ENCODE data around the gene ONECUT3. TPM values are rescaled to one million over a fixed set of nuclear protein-coding genes. Genes with fewer than 3 reads are reported as not detected.

ONECUT3 gene
- total RNA-seq, 1 experiment from 2014 or later, result not detected

DNA sequence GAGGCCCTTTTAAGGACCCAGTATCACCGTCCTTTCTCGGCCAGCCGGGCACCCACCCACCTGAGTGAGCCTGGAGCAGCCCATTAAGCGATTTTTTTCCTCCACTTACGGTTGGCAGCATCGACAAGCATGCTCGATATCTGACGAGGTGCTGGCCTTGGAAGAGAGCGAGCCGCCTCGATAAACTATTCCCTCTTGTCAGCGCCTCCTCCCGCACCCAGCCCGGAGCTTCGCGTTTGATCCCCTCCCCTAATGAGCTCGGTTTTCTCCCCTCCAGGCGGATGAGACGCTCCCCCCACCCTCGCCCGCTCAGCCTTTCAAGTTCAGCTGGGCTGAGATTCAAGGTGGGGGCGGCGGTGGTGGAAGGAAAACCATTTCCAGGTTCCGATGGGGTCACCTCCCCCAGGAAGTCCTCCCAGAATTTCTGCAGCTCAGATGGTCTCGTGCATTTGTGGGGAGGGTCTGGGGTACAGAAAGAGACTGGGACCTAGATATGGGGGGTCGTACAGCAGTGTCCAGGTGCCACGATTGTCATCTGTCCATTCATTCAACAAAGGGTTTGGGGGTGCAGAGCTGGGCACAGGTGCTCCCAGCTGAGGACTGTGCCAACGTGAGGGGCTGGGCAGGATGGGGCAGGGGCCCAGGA, 18.9 kb upstream of the ONECUT3 start:
- Histone ChIP-seq H3K9me2 (ENCODE audit: insufficient read depth) (no peaks in the 10 kb centered on the region), H3K36me3 (ENCODE audit: low read depth) (no peaks in the 10 kb centered on the region), H4K20me1 (ENCODE audit: insufficient read depth) (no peaks in the 10 kb centered on the region), H2AFZ (no peak overlapping the region), H3K9me3 (ENCODE audit: insufficient read depth, low read depth) (no peaks in the 10 kb centered on the region), H3K79me2 (ENCODE audit: low read depth) (no peaks in the 10 kb centered on the region), H3K27ac (no peak overlapping the region), H3F3A (ENCODE audit: insufficient read depth, low read depth) (no peaks in the 10 kb centered on the region), H3K27me3 (ENCODE audit: insufficient read depth, low read depth) (no peaks in the 10 kb centered on the region), H3K4me1 (replicated peaks; ENCODE audit: insufficient read depth) (no peaks in the 10 kb centered on the region), H3K4me2 (no peak overlapping the region), H3K4me3 (no peak overlapping the region)
- no TSS peak for BruUV-seq (replicated peaks)
- ChIA-PET POLR2A (ENCODE audit: unreplicated experiment) (no interaction called here), CTCF (no interaction called here)
- TF ChIP-seq, protein P1, sequence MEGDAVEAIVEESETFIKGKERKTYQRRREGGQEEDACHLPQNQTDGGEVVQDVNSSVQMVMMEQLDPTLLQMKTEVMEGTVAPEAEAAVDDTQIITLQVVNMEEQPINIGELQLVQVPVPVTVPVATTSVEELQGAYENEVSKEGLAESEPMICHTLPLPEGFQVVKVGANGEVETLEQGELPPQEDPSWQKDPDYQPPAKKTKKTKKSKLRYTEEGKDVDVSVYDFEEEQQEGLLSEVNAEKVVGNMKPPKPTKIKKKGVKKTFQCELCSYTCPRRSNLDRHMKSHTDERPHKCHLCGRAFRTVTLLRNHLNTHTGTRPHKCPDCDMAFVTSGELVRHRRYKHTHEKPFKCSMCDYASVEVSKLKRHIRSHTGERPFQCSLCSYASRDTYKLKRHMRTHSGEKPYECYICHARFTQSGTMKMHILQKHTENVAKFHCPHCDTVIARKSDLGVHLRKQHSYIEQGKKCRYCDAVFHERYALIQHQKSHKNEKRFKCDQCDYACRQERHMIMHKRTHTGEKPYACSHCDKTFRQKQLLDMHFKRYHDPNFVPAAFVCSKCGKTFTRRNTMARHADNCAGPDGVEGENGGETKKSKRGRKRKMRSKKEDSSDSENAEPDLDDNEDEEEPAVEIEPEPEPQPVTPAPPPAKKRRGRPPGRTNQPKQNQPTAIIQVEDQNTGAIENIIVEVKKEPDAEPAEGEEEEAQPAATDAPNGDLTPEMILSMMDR (conservative IDR thresholded peaks at IDR 0.05), result no peak
- TF ChIP-seq EZH2 (IDR thresholded peaks at IDR 0.05; ENCODE audit: low read depth), result no peak
- no peak for DNase-seq
- intact Hi-C loops (cut with micrococcal nuclease; ENCODE audit: unreplicated experiment), result no loop called here

DNA sequence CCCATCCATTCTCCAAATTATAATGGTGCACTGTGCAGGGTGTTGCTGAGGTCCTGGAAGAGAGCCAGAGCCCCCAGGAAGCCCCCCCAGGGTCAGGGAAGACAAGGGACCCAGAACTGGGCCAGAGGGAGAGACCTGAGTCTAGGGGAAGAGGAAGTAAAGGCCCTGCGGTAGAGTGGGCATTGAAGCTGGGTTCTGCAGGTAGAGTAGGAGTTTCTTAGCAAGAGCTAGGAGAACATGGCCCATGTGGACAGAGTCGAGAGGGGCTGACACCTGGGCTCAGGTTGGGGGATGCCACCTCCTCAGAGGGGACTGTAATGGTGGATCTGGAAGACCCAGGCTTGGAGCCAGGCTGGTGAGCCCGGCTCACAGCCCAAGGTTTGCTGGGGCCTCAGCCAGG, 17.0 kb upstream of the ONECUT3 start:
- intact Hi-C loops (cut with micrococcal nuclease; ENCODE audit: unreplicated experiment), result no loop called here
- no TSS peak for BruUV-seq (replicated peaks)
- no peaks in the 10 kb centered on the region for H3K79me2 ChIP-seq (ENCODE audit: low read depth)
- TF ChIP-seq, protein P1 (conservative IDR thresholded peaks at IDR 0.05), result no peak
- no peak for TF ChIP-seq EZH2 (IDR thresholded peaks at IDR 0.05; ENCODE audit: low read depth)
- no peaks in the 10 kb centered on the region for H3K9me3 ChIP-seq (ENCODE audit: insufficient read depth, low read depth)
- H3K27me3 ChIP-seq (ENCODE audit: insufficient read depth, low read depth), result no peaks in the 10 kb centered on the region
- ChIA-PET CTCF (no interaction called here), POLR2A (ENCODE audit: unreplicated experiment) (no interaction called here)
- no peak overlapping the region for H3K27ac ChIP-seq
- no peaks in the 10 kb centered on the region for H3K4me1 ChIP-seq (replicated peaks; ENCODE audit: insufficient read depth)
- no peak overlapping the region for H3K4me2 ChIP-seq
- H2AFZ ChIP-seq, result no peak overlapping the region
- H4K20me1 ChIP-seq (ENCODE audit: insufficient read depth), result no peaks in the 10 kb centered on the region
- no peak for DNase-seq
- no peak overlapping the region for H3K4me3 ChIP-seq
- H3K9me2 ChIP-seq (ENCODE audit: insufficient read depth), result no peaks in the 10 kb centered on the region
- H3K36me3 ChIP-seq (ENCODE audit: low read depth), result no peaks in the 10 kb centered on the region
- no peaks in the 10 kb centered on the region for H3F3A ChIP-seq (ENCODE audit: insufficient read depth, low read depth)

- Histone ChIP-seq H4K20me1 (ENCODE audit: insufficient read depth) (no peaks in the 10 kb centered on the region), H3F3A (ENCODE audit: insufficient read depth, low read depth) (no peaks in the 10 kb centered on the region), H3K27me3 (ENCODE audit: insufficient read depth, low read depth) (no peaks in the 10 kb centered on the region), H3K79me2 (ENCODE audit: low read depth) (no peaks in the 10 kb centered on the region), H3K27ac (no peak overlapping the region), H3K4me2 (no peak overlapping the region), H3K4me1 (replicated peaks; ENCODE audit: insufficient read depth) (no peaks in the 10 kb centered on the region), H3K9me2 (ENCODE audit: insufficient read depth) (no peaks in the 10 kb centered on the region), H3K9me3 (ENCODE audit: insufficient read depth, low read depth) (no peaks in the 10 kb centered on the region), H3K36me3 (ENCODE audit: low read depth) (no peaks in the 10 kb centered on the region), H3K4me3 (no peak overlapping the region), H2AFZ (no peak overlapping the region)
- DNase-seq, result no peak
- TF ChIP-seq, protein P1 (conservative IDR thresholded peaks at IDR 0.05), result no peak
- POLR2A ChIA-PET (ENCODE audit: unreplicated experiment), result no interaction called here
- BruUV-seq (replicated peaks), result no TSS peak
- CTCF ChIA-PET, result no interaction called here
- intact Hi-C loops (cut with micrococcal nuclease; ENCODE audit: unreplicated experiment), result no loop called here
Measured at GRCh38 chr19:1736927-1737326, 16.4 kb upstream of the ONECUT3 start.

Measured in PC-9 (cell line).